ENCODE measurements around the gene TMEM176A.
"Not testable (repeated sequence)": the region's sequence is repeated elsewhere in the genome, so short reads cannot be mapped to it uniquely, and the experiment has no call there.

The TMEM176A gene

DNA sequence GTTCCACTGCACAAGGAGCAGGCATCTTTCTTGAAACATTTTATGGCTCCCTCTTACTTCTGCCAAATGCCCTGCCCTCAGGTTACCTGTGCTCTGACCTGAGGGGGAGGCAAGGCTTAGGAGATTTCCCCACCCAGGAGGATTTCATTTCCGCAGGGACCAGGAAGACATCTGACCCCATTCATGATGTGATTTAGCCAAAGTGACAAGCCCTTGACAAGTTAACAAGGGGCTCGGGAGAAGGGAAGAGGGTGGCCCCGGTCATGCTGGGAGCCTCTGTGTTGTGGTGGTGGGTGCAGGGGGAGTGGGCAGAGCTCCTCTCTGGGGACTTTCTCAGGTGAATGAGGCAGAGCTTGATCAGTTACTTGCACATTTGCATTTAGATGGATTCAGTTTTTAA lies 44.4 kb upstream of the TMEM176A start:
- no peak for DNase-seq (ENCODE audit: low read depth)
- H3K4me3 ChIP-seq (ENCODE audit: low read depth, low read length) = no peak overlapping the region
- TF ChIP-seq, protein P1, sequence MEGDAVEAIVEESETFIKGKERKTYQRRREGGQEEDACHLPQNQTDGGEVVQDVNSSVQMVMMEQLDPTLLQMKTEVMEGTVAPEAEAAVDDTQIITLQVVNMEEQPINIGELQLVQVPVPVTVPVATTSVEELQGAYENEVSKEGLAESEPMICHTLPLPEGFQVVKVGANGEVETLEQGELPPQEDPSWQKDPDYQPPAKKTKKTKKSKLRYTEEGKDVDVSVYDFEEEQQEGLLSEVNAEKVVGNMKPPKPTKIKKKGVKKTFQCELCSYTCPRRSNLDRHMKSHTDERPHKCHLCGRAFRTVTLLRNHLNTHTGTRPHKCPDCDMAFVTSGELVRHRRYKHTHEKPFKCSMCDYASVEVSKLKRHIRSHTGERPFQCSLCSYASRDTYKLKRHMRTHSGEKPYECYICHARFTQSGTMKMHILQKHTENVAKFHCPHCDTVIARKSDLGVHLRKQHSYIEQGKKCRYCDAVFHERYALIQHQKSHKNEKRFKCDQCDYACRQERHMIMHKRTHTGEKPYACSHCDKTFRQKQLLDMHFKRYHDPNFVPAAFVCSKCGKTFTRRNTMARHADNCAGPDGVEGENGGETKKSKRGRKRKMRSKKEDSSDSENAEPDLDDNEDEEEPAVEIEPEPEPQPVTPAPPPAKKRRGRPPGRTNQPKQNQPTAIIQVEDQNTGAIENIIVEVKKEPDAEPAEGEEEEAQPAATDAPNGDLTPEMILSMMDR (conservative IDR thresholded peaks at IDR 0.05; ENCODE audit: low read depth, low read length) = no peak

DNA sequence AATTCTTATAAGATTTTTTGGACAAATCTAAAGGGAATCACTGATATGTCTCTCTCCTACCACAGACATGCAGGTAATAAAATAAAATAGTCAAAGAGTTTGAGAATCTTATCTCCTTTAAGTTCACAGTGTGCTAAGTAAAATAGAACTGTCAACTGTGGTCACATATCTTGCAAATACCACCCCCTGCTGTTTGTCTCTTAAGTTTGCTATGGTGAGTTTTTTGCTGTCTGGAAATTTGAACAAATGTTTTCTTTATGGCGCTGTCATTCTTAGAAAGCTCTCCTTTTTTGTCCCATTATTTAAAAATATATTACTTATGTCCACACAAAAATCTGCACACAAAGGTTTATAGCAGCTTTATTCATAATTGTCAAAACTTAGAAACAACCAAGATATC lies 43.7 kb upstream of the TMEM176A start:
- H3K4me3 ChIP-seq (ENCODE audit: low read depth, low read length) = no peak overlapping the region
- DNase-seq (ENCODE audit: low read depth) = peak; percentile 13
- TF ChIP-seq, protein P1 (conservative IDR thresholded peaks at IDR 0.05; ENCODE audit: low read depth, low read length) = no peak

DNA sequence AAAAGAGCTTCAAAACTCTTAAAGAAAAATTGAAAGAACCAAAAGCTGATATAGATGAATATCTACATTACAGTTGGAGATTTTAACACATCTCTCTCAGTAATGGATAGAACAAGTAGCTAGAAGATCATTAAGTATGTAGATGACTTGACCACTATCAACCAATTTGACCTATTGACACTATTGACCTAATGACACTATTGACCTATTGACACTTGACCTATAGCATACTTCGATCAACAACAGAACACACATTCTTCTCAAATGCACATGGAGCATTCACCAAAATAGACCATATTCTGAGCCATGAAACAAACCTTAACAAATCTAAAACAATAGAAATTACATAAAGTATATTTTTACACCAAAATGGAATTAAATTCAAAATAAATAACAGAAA lies 41.1 kb upstream of the TMEM176A start:
- TF ChIP-seq, protein P1 (conservative IDR thresholded peaks at IDR 0.05; ENCODE audit: low read depth, low read length) = no peak
- DNase-seq (ENCODE audit: low read depth) = no peak
- H3K4me3 ChIP-seq (ENCODE audit: low read depth, low read length) = no peak overlapping the region

DNA sequence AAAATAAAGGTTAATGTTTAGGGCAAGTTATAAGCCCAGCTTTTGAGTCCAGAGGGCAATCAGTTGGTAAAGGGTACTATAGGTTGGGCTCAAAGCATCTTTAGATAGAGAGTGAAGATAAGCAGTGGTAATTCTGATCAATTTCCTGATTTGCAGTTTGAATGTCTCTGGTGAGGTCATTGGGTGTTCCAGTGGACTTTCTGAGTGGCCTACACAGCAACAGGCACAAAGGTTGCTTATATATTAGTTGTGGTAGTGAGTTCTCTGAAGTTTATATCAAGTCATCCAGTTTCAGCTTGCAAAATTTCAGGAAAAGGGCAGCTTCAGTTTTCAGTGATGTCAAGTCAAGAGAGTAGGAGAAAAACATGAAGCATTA lies 34.2 kb upstream of the TMEM176A start:
- TF ChIP-seq, protein P1 (conservative IDR thresholded peaks at IDR 0.05; ENCODE audit: low read depth, low read length) = no peak
- H3K4me3 ChIP-seq (ENCODE audit: low read depth, low read length) = no peak overlapping the region
- no peak for DNase-seq (ENCODE audit: low read depth)

DNA sequence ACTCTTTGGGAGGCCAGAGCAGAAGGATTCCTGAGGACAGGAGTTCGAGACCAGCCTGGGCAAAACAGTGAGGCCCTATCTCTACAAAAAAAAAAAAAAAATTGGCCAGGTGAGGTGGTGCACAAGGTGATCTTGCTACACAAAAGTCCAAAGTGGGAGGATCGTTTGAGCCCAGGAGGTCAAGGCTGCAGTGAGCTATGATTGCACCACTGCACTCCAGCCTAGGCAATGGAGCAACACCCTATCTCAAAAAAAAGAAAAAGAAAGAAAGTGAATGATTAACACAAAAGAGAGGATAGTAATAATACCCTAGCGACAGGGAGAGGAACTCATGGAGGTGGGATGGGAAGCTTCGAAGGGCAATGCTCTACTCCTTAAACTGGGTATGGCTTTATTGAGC lies 30.8 kb upstream of the TMEM176A start:
- DNase-seq (ENCODE audit: low read depth) = no peak
- H3K4me3 ChIP-seq (ENCODE audit: low read depth, low read length) = no peak overlapping the region
- TF ChIP-seq, protein P1 (conservative IDR thresholded peaks at IDR 0.05; ENCODE audit: low read depth, low read length) = no peak

DNA sequence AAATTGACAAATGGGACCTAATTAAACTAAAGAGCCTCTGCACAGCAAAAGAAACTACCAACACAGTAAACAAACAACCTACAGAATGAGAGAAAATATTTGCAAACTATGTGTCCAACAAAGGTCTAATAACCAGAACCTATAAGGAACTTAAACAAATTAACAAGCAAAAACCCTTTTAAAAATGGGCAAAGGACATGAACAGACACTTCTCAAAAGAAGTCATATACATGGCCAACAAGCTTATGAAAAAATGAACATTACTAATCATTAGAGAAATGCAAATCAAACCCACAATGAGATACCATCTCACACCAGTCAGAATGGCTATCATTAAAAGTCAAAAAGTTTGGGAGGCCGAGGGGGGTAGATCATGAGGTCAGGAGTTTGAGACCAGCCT lies 26.4 kb upstream of the TMEM176A start:
- not testable (repeated sequence) for H3K4me3 ChIP-seq (ENCODE audit: low read depth, low read length); DNase-seq (ENCODE audit: low read depth)

DNA sequence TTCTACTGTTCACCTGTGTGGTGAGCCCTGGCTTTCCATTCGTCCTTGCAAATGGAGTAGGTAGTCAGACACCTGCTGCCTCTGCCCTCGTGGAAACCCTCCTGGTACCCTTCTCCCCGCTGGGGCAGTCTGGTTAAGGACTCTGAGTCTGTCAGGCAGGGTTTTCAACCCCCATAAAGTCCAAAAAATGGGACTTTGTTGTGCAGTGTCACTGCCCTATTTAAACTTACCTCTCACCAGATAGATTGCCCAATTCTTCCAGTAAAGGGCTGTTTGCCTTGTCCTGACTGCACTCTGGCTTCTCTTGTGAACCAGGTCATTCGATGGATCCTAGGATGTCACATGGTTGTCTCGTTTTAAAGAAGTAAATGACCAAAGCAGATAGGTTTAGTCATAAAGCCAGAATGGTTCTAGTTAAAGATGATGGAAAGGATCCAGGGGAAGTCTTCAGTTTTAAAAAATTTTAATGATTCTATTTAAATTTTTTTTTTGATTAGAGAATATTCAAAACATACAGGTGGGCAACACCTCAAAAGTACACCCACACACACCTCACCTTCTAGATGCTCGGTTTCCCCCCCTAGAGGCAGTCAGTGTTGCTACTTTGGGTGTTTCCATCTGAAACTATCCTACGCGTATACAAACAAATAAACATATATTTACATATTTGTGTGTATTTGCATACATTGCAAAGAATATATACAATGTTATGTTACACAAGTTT lies 22.4 kb upstream of the TMEM176A start:
- TF ChIP-seq, protein P1 (conservative IDR thresholded peaks at IDR 0.05; ENCODE audit: low read depth, low read length) = no peak
- DNase-seq (ENCODE audit: low read depth) = no peak
- no peak overlapping the region for H3K4me3 ChIP-seq (ENCODE audit: low read depth, low read length)

Measured in choroid plexus epithelial cell (primary cell).